Thyroid gland (tissue), 4 donors: ENCODE data around the gene PLEKHM2. TPM values are rescaled to one million over a fixed set of nuclear protein-coding genes. Genes with fewer than 3 reads are reported as not detected.
A peak's percentile ranks its signal among the peaks of the same experiment; 100 is the strongest.

Experiments used
- DNase-seq, 2 donors: peaks; one replicate each; pipeline ENCODE4 v3.0.0-alpha.2; 2019
- H3K27ac ChIP-seq, 3 donors: fragments of 200-600 bp; sonication (generic); 1 replicate in 2 of 3; 2 replicates in 1 of 3; pipeline ENCODE4 v1.5.1; 2016 to 2019; ENCODE audit warnings: mild to moderate bottlenecking in 1 of 3, moderate library complexity in 1 of 3
- H3K27me3 ChIP-seq: fragments of 200-600 bp; sonication (generic); one replicate; pipeline ENCODE4 v1.5.1; 2019
- H3K36me3 ChIP-seq, 2 donors: fragments of 200-600 bp; sonication (generic); one replicate each; pipeline ENCODE4 v1.5.1; 2016 to 2019
- H3K4me1 ChIP-seq, 2 donors: fragments of 200-600 bp; sonication (generic); one replicate each; pipeline ENCODE4 v1.5.1; 2017 to 2019
- H3K4me3 ChIP-seq, 3 donors: fragments of 200-600 bp; sonication (generic); replicated peaks in 1 of 3; 1 replicate in 2 of 3; 2 replicates in 1 of 3; pipeline ENCODE4 v1.5.1; 2016; ENCODE audit warnings: mild to moderate bottlenecking in 1 of 3
- H3K9me3 ChIP-seq: fragments of 200-600 bp; sonication (generic); one replicate; pipeline ENCODE4 v1.5.1; 2017
- POLR2A ChIP-seq, 2 donors: fragments of 450-650 bp; IDR thresholded peaks; one replicate each; pipeline ENCODE4 v1.6.1; 2017; ENCODE audit warnings: antibody characterized with exemption in 2 of 2, mild to moderate bottlenecking in 2 of 2, moderate library complexity in 1 of 2
- WGBS, 2 donors: methylation state at CpG; one replicate each; pipeline ENCODE4 v1.1.5; 2017; 5-methylcytosine and 5-hydroxymethylcytosine counted together
- intact Hi-C: fragments of 100-400 bp; cut with DNase I; formaldehyde crosslinking; loops from one replicate; pipeline ENCODE4 v1.15.1; 2023
- total RNA-seq, 4 donors: library from RNA; depleted of rRNA; stranded (reverse); fragments of >200 nt; gene quantifications; one replicate each; pipeline ENCODE4 v1.2.3, GENCODE V29; 2016
- TF ChIP-seq, protein P1 (sequence below), 6 experiments: fragments of 200-600 bp in 3 of 6; fragments of 450-650 bp in 3 of 6; sonication (generic) in 3 of 6; IDR thresholded peaks; one replicate each; pipeline ENCODE4 v1.5.1; 2016 to 2019; ENCODE audit warnings: antibody characterized with exemption in 6 of 6, mild to moderate bottlenecking in 2 of 6, inconsistent platforms in 1 of 6, moderate library complexity in 1 of 6

Gene PLEKHM2
- total RNA-seq, 4 donors from 2014 or later = 38.3 to 48.4 (median 39.4) TPM

DNA sequence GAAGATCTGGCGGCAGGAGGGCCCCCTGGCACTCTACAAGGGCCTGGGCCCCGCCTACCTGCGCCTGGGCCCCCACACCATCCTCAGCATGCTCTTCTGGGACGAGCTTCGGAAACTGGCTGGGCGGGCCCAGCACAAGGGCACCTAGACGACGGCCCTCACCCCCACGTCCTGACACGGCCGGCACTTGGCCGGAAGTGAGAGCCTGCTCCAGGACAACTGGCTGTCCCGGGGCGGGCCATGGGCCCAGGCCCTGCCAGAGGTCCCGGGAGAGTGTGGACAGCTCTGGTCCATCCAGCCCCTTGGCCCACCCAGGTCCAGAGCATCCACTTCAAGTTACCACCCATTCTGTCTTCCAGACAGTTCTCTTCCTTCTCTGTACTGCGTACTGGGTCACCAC, 55.1 kb downstream of the PLEKHM2 start:
- Histone ChIP-seq H3K27ac (no peak overlapping the region), H3K4me1 (peaks cover 17 to 42% of the 10 kb centered on the region in 2 donors), H3K9me3 (no peaks in the 10 kb centered on the region), H3K36me3 (peaks cover 2 to 7% of the 10 kb centered on the region in 2 donors), H3K4me3 (no peak overlapping the region), H3K27me3 (no peaks in the 10 kb centered on the region)
- no peak for DNase-seq
- 100% methylated on average over 2 to 11 of the region's 16 CpGs for WGBS, 2 donors
- intact Hi-C loops = no loop called here
- no peak for TF ChIP-seq POLR2A (IDR thresholded peaks at IDR 0.05)
- TF ChIP-seq, protein P1, sequence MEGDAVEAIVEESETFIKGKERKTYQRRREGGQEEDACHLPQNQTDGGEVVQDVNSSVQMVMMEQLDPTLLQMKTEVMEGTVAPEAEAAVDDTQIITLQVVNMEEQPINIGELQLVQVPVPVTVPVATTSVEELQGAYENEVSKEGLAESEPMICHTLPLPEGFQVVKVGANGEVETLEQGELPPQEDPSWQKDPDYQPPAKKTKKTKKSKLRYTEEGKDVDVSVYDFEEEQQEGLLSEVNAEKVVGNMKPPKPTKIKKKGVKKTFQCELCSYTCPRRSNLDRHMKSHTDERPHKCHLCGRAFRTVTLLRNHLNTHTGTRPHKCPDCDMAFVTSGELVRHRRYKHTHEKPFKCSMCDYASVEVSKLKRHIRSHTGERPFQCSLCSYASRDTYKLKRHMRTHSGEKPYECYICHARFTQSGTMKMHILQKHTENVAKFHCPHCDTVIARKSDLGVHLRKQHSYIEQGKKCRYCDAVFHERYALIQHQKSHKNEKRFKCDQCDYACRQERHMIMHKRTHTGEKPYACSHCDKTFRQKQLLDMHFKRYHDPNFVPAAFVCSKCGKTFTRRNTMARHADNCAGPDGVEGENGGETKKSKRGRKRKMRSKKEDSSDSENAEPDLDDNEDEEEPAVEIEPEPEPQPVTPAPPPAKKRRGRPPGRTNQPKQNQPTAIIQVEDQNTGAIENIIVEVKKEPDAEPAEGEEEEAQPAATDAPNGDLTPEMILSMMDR (IDR thresholded peaks at IDR 0.05) = no peak

DNA sequence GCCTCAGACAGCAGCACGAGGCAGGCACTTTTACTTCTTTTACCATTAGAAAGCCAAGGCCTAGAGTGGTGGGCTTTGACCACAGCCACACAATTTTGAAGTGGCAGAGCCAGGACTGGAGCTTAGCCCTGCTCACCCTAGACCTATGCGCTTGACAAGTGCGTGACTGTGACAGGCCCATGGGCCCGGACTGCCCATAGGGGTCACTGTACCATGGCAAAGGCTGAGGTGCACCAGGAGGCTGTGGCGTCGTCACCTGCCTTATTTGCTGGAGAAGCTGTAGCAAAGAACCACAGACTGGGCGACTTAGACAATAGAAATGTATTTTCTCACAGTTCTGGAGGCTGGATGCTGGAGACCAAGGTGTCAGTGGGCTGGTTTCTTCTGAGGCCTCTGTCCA, 55.6 kb downstream of the PLEKHM2 start:
- 95 to 97% methylated on average over 7 of the region's 7 CpGs for WGBS, 2 donors
- TF ChIP-seq POLR2A (IDR thresholded peaks at IDR 0.05) = no peak
- TF ChIP-seq, protein P1 (IDR thresholded peaks at IDR 0.05) = no peak
- H3K36me3 ChIP-seq = peaks cover 0 to 3% of the 10 kb centered on the region in 2 donors
- no peaks in the 10 kb centered on the region for H3K27me3 ChIP-seq
- intact Hi-C loops = loop anchor here (5.0 kb wide), 1 partner anchor 142 kb away; no protein-coding TSS in a partner anchor
- peaks cover 17 to 40% of the 10 kb centered on the region in 2 donors for H3K4me1 ChIP-seq
- no peak overlapping the region for H3K4me3 ChIP-seq
- DNase-seq = no peak
- no peak overlapping the region for H3K27ac ChIP-seq
- H3K9me3 ChIP-seq = no peaks in the 10 kb centered on the region

DNA sequence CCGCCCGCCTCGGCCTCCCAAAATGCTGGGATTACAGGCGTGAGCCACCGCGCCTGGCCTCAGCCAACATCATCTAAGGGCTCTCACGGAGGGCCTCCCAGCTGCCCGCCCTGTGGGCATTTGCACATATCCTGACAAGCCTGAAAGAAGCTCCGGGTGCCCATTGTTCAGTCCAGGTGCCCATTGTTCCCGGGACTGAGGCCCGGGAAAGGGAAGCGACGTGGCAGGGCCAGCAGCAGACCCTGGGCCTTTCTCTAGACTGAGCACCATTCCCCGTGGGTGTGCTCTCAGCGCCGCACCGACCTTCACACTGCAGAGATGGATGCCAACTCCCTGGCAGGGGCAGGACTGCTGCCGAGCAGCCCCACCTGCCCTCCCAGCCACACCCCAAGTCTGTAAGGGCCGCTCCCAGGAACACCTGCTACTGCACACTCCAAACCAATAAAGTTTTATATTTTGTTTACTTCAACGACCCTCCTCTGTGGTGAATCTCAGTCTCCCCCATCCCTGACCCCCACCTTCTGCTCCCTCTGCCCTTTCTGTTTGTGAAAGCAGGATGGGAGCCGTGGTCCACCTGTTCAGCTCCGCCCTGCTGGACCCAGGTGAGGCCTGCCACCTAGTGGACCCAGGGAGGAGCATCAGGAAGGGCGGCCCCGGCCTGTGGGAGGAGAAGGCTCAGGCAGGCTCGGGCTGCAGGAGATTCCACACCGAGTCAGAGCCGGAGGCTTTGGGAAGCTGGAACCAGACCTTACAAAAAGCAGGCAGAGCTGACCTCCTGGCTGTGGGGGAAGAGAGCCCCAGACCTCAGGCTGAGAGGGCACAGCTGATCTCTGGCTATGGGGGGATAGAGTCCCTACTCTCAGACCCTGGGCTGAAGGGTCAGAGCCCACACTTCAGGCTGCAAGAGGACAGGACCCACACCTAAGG, 57.1 kb downstream of the PLEKHM2 start:
- no peak overlapping the region for H3K4me3 ChIP-seq
- no peaks in the 10 kb centered on the region for H3K27me3 ChIP-seq
- intact Hi-C loops = loop anchor here (5.0 kb wide), 1 partner anchor 144 kb away; no protein-coding TSS in a partner anchor
- H3K27ac ChIP-seq = no peak overlapping the region
- DNase-seq = peak; percentile 88 to 91
- WGBS, 2 donors = 48 to 54% methylated on average over 16 to 21 of the region's 27 CpGs
- TF ChIP-seq, protein P1 (IDR thresholded peaks at IDR 0.05) = peak; percentile 65 to 97 (median 90)
- TF ChIP-seq POLR2A (IDR thresholded peaks at IDR 0.05) = no peak
- no peaks in the 10 kb centered on the region for H3K9me3 ChIP-seq
- no peaks in the 10 kb centered on the region for H3K36me3 ChIP-seq
- H3K4me1 ChIP-seq = peaks cover 8 to 26% of the 10 kb centered on the region in 2 donors

DNA sequence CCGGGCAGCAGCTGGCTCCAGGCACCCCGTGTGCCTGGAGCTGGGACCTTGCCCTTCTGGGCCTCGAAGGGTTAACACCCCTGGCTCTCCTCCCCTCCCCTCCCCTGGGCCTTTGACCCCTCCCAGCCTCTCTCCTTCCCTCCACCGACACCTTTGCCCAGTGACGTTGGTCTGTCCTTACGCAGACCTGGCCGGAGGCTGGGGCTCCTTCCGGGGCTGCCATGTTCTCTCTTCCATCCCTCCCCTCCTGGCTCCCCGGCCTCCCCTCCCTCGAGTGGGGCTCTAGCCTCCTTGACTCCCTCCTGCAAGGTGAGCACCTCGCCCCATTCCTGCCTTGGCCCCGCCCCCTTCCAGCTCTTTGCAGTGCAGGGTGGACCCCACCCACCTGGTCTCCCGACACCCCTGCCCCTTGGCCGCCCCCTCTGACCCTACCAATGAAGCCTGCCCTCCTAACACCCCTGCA, 58.2 kb downstream of the PLEKHM2 start, which contains the start of gene TMEM82:
TMEM82 (plus strand) TSS at position 161 of the 463 bp plus-strand sequence; CDS start at position 222, 61 bp downstream.
- DNase-seq = no peak
- intact Hi-C loops = loop anchor here (5.0 kb wide), 1 partner anchor 145 kb away; no protein-coding TSS in a partner anchor
- Histone ChIP-seq H3K9me3 (no peaks in the 10 kb centered on the region), H3K27ac (no peak within 1 kb of the TSS), H3K27me3 (no peaks in the 10 kb centered on the region), H3K4me1 (peaks cover 0 to 14% of the 10 kb centered on the region in 2 donors), H3K4me3 (no peak within 1 kb of the TSS), H3K36me3 (no peaks in the 10 kb centered on the region)
- no peak for TF ChIP-seq POLR2A (IDR thresholded peaks at IDR 0.05)
- TF ChIP-seq, protein P1 (IDR thresholded peaks at IDR 0.05) = no peak
- WGBS, 2 donors = 32 to 33% methylated on average over 13 to 14 of the region's 14 CpGs
